CD4-positive, alpha-beta T cell (primary cell): Measurements from ENCODE around the gene ALAS1. TPM values are rescaled to one million over a fixed set of nuclear protein-coding genes. Genes with fewer than 3 reads are reported as not detected.

Source experiments
- ATAC-seq: fragments of 200-7000 bp; cut with Tn5 transposase; one replicate; pipeline ENCODE4 v1.10.0; 2022; ENCODE audit warnings: mild to moderate bottlenecking; ENCODE audit not compliant: poor library complexity
- CTCF ChIA-PET: fragments of 350-600 bp; sonication (Branson Sonifier 250); formaldehyde crosslinking; loops from one replicate; lab custom pipeline; 2021; ENCODE audit warnings: antibody characterized with exemption, inconsistent platforms; lab: Charles Lee
- POLR2A ChIA-PET: fragments of 350-600 bp; sonication (Branson Sonifier 250); formaldehyde crosslinking; loops from one replicate; lab custom pipeline; 2021; ENCODE audit warnings: antibody characterized with exemption, inconsistent platforms; lab: Charles Lee
- DNase-seq, 14 experiments: peaks; one replicate each; pipeline ENCODE4 v3.0.0-alpha.2; 2013 to 2020; ENCODE audit warnings: mixed read lengths in 2 of 14
- H3K27ac ChIP-seq, 2 donors: one replicate each; pipeline versions ENCODE4 v1.5.1 to v1.7.0; 2013; ENCODE audit warnings: low read length in 2 of 2, low read depth in 1 of 2, mild to moderate bottlenecking in 1 of 2
- H3K27me3 ChIP-seq, 2 experiments: 1 replicate in 1 of 2; 2 replicates in 1 of 2; pipeline versions ENCODE4 v1.6.1 to v1.7.0; 2013; ENCODE audit warnings: low read length in 2 of 2, control low read depth in 1 of 2, mild to moderate bottlenecking in 1 of 2, moderate library complexity in 1 of 2; ENCODE audit not compliant: insufficient read depth in 2 of 2, control insufficient read depth in 1 of 2
- H3K36me3 ChIP-seq: one replicate; pipeline ENCODE4 v1.6.1; 2013; ENCODE audit warnings: low read length, control low read depth; ENCODE audit not compliant: insufficient read depth
- H3K4me1 ChIP-seq: one replicate; pipeline ENCODE4 v1.6.1; 2013; ENCODE audit warnings: low read length, control low read depth; ENCODE audit not compliant: insufficient read depth
- H3K4me3 ChIP-seq: one replicate; pipeline ENCODE4 v1.5.1; 2013; ENCODE audit warnings: mild to moderate bottlenecking, low read length, moderate library complexity
- H3K9me3 ChIP-seq, 2 experiments: 1 replicate in 1 of 2; 2 replicates in 1 of 2; pipeline versions ENCODE4 v1.6.1 to v1.7.0; 2013; ENCODE audit warnings: low read length in 2 of 2, mild to moderate bottlenecking in 2 of 2, control low read depth in 1 of 2, moderate library complexity in 1 of 2; ENCODE audit not compliant: control insufficient read depth in 1 of 2, insufficient read depth in 1 of 2
- H3K27ac Mint-ChIP-seq: one replicate; pipeline ENCODE4 v1.8.0; 2020; ENCODE audit warnings: mixed read lengths
- H3K27me3 Mint-ChIP-seq: one replicate; pipeline ENCODE4 v1.8.0; 2021; ENCODE audit warnings: mixed read lengths
- H3K36me3 Mint-ChIP-seq: one replicate; pipeline ENCODE4 v1.8.0; 2021; ENCODE audit warnings: low read depth, mixed read lengths
- H3K4me1 Mint-ChIP-seq: one replicate; pipeline ENCODE4 v1.8.0; 2021; ENCODE audit warnings: low read depth, mixed read lengths
- H3K4me3 Mint-ChIP-seq: one replicate; pipeline ENCODE4 v1.8.0; 2020; ENCODE audit warnings: mild to moderate bottlenecking, mixed read lengths
- H3K9me3 Mint-ChIP-seq: one replicate; pipeline ENCODE4 v1.8.0; 2020; ENCODE audit warnings: mixed read lengths
- intact Hi-C, 2 experiments: fragments of 100-400 bp; cut with DNase I in 1 of 2; cut with micrococcal nuclease in 1 of 2; formaldehyde crosslinking; loops; one replicate each; pipeline versions ENCODE4 v1.15.1 to v1.9.0; 2023 to 2025; cut with DNase I, micrococcal nuclease
- total RNA-seq, 174 experiments: library from RNA in 2 of 174; stranded (reverse) in 2 of 174; gene quantifications; one replicate each; pipeline ENCODE4 v1.2.3 and lab custom pipeline; 2021 to 2026
- TF ChIP-seq, protein P1 (sequence below): fragments of 200-600 bp; IDR thresholded peaks from one replicate; pipeline ENCODE4 v1.8.0; 2022; ENCODE audit warnings: antibody characterized with exemption, mild to moderate bottlenecking

ALAS1 gene
- total RNA-seq, 2 experiments from 2014 or later: 6.0 to 7.0 TPM

DNA sequence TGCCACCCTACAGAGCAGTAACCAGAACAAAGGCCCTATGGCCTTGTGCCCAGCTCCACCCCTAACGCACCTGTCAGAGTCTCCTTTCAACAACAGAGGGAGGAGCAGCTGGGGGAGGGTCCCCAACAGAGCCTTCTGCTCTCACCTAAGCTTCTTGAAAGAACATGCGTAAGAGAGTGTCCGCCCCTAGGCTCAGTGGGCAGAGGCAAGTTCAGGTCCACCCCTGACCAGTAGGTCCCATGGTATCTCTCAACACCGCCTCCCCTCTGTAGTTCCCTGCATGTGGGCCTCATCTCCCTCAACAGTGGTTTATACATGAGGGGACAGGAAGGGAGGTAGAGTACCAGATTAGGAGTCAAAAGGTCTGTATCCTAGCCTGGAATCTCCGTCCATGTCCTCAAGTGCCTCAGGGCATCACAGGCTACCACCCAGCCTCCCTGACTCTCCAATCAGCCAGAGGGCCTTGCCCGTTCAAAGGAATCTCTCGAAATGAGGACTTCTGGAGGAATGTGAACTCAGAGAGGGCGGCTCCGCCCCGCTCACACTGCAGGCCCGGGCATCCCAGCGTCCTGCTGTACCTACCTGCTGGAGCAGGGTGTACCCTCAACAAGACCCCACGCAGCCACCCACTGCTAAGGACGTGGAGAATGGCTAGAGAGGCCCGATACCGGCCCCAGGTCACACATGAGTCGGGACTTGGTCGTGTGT lies 44.4 kb upstream of the ALAS1 start:
- H3K27me3 ChIP-seq: no peaks in the 10 kb centered on the region
- no peaks in the 10 kb centered on the region for H3K36me3 Mint-ChIP-seq
- intact Hi-C loops: loop anchor here (1.0 to 10.0 kb wide), 5 partner anchors 43 to 1786 kb away; partner anchors contain the start of genes NISCH (in 1 of the 2) and RBM15B (in 1 of the 2)
- peak overlapping the region in 1 of 2 donors; percentile 73 for H3K27ac ChIP-seq
- ChIA-PET POLR2A (interaction anchor here (0.9 to 1.6 kb wide), 6 partner anchors 44 to 769 kb away, joined by 3 to 34 read pairs (median 6); partner anchors contain the start of genes ALAS1, DUSP7, MANF and RPL29), CTCF (interaction anchor here (1.0 to 1.8 kb wide), 2 partner anchors 31 to 98 kb away, joined by 4 to 6 read pairs; partner anchors contain the start of gene DUSP7)
- no peaks in the 10 kb centered on the region for H3K36me3 ChIP-seq
- no peaks in the 10 kb centered on the region for H3K9me3 ChIP-seq
- peak overlapping the region; percentile 87 for H3K4me3 ChIP-seq
- H3K4me1 ChIP-seq: peaks cover 17% of the 10 kb centered on the region
- peaks cover 12% of the 10 kb centered on the region for H3K4me1 Mint-ChIP-seq
- ATAC-seq (no peak), DNase-seq (no peak)
- H3K9me3 Mint-ChIP-seq: no peaks in the 10 kb centered on the region
- TF ChIP-seq, protein P1, sequence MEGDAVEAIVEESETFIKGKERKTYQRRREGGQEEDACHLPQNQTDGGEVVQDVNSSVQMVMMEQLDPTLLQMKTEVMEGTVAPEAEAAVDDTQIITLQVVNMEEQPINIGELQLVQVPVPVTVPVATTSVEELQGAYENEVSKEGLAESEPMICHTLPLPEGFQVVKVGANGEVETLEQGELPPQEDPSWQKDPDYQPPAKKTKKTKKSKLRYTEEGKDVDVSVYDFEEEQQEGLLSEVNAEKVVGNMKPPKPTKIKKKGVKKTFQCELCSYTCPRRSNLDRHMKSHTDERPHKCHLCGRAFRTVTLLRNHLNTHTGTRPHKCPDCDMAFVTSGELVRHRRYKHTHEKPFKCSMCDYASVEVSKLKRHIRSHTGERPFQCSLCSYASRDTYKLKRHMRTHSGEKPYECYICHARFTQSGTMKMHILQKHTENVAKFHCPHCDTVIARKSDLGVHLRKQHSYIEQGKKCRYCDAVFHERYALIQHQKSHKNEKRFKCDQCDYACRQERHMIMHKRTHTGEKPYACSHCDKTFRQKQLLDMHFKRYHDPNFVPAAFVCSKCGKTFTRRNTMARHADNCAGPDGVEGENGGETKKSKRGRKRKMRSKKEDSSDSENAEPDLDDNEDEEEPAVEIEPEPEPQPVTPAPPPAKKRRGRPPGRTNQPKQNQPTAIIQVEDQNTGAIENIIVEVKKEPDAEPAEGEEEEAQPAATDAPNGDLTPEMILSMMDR: no peak
- no peaks in the 10 kb centered on the region for H3K27me3 Mint-ChIP-seq
- peak overlapping the region; percentile 96 for H3K27ac Mint-ChIP-seq
- peak overlapping the region; percentile 99 for H3K4me3 Mint-ChIP-seq

DNA sequence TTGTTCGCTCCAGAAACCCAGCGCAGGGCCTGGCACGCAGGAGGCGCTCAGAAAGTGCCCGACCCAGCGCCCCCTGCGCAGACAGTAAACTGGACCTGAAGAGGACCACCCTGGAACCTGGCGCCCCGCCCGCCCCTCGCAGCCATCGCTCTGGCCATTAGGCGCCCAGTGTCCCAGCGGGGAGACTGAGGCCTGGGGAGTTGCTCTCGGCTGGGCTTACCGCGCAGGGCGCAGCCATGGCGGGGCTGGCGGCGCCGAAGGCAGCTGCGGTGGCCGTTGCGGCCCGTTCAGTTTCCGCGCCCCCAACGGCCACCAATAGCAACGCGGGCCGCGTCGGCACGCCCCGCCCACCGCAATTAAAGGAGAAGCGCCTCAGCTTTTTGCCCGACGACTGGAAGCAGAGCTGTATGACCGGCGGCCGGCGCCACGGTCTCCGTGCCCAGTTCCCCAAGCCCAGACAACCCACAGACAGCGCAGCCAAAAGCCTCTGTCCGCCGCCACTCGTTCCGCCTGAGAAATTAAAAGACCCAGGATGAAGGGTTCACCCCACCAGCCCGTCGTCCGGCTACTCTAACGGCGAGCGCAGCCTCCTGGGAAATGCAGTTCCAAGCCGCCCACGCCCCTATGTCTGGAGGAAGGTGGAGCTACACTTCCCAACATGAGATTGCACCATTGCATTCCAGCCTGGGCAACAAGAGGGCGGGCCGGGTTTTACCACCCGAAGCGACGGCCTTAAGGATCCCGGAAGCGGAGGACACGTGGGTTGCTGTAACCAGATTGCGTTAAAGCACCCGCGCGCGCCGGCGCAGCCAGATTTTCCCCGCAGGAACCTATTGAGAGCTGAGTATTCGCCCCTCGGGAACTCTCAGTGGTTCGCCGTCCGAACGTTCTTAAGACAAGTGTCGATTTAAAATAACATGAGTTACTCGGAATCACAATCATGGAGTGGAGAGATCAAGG lies 43.5 kb upstream of the ALAS1 start, which contains the start of gene POC1A:
TSS of gene POC1A (minus strand) at position 289 of the 960 bp plus-strand sequence. CDS start at position 238, 51 bp downstream.
- Mint-ChIP-seq H3K9me3 (no peaks in the 10 kb centered on the region), H3K36me3 (no peaks in the 10 kb centered on the region), H3K27ac (peak within 1 kb of the TSS; percentile 96), H3K27me3 (no peaks in the 10 kb centered on the region), H3K4me3 (peak within 1 kb of the TSS; percentile 99), H3K4me1 (peaks cover 12% of the 10 kb centered on the region)
- ATAC-seq (peak; percentile 87), DNase-seq (peak; percentile 66 to 94 (median 78))
- Histone ChIP-seq H3K27ac (peak within 1 kb of the TSS; percentile 73 to 74), H3K4me1 (peaks cover 17% of the 10 kb centered on the region), H3K4me3 (peak within 1 kb of the TSS; percentile 87), H3K27me3 (no peaks in the 10 kb centered on the region), H3K36me3 (no peaks in the 10 kb centered on the region), H3K9me3 (no peaks in the 10 kb centered on the region)
- POLR2A ChIA-PET: interaction anchor here (0.9 to 1.6 kb wide), 10 partner anchors 43 to 770 kb away, joined by 3 to 34 read pairs (median 4); partner anchors contain the start of genes ALAS1, DUSP7, MANF and PCBP4
- intact Hi-C loops: loop anchor here (1.0 to 10.0 kb wide), 5 partner anchors 42 to 1787 kb away; partner anchors contain the start of genes NISCH (in 1 of the 2) and RBM15B (in 1 of the 2)
- CTCF ChIA-PET: interaction anchor here (0.8 to 1.8 kb wide), 5 partner anchors 31 to 153 kb away, joined by 3 to 6 read pairs (median 3); partner anchors contain the start of gene DUSP7
- TF ChIP-seq, protein P1: peak; percentile 9

DNA sequence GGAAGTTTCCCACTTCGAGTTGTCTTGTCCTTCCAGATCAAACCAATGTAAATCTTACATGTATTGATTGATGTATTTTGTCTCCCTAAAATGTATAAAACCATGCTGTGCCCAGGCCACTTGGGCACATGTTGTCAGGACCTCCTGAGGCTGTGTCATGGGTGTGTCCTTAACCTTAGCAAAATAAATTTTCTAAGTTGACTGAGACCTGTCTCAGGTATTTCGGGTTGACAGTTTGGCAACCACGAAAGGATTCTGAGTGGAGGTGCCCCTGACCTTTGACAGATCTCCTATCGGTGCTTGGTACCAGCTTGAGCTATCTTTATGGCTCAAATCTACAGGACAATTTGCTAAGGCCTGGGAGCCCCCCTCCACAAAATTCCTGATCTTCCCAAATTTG lies 42.0 kb upstream of the ALAS1 start:
- CTCF ChIA-PET: no interaction called here
- H3K4me3 Mint-ChIP-seq: peak overlapping the region; percentile 76

More for the DNA sequence above, 42.0 kb upstream of the ALAS1 start:
- H3K36me3 ChIP-seq: no peaks in the 10 kb centered on the region
- no peaks in the 10 kb centered on the region for H3K27me3 ChIP-seq
- TF ChIP-seq, protein P1: no peak
- DNase-seq: no peak
- ATAC-seq: no peak
- POLR2A ChIA-PET: no interaction called here
- no peak overlapping the region for H3K27ac ChIP-seq
- H3K9me3 ChIP-seq: no peaks in the 10 kb centered on the region
- peaks cover 12% of the 10 kb centered on the region for H3K4me1 Mint-ChIP-seq
- peak overlapping the region; percentile 96 for H3K27ac Mint-ChIP-seq
- H3K36me3 Mint-ChIP-seq: no peaks in the 10 kb centered on the region
- no peaks in the 10 kb centered on the region for H3K9me3 Mint-ChIP-seq
- no peaks in the 10 kb centered on the region for H3K27me3 Mint-ChIP-seq
- peaks cover 17% of the 10 kb centered on the region for H3K4me1 ChIP-seq
- H3K4me3 ChIP-seq: no peak overlapping the region
- intact Hi-C loops: loop anchor here in 1 of 2 experiments (2.0 to 10.0 kb wide), 2 partner anchors 41 to 761 kb away; partner anchors contain the start of gene RBM15B
